ENCODE results near the gene TRIP13. TPM values are rescaled to one million over a fixed set of nuclear protein-coding genes. Genes with fewer than 3 reads are reported as not detected.
A peak's percentile ranks its signal among the peaks of the same experiment; 100 is the strongest.

The TRIP13 gene
- total and polyA plus RNA-seq, 2 of the 13 experiments (the other 11 are each of a cell fraction or from before 2014, with no cell fraction given) = 13.5 to 33.0 TPM

DNA sequence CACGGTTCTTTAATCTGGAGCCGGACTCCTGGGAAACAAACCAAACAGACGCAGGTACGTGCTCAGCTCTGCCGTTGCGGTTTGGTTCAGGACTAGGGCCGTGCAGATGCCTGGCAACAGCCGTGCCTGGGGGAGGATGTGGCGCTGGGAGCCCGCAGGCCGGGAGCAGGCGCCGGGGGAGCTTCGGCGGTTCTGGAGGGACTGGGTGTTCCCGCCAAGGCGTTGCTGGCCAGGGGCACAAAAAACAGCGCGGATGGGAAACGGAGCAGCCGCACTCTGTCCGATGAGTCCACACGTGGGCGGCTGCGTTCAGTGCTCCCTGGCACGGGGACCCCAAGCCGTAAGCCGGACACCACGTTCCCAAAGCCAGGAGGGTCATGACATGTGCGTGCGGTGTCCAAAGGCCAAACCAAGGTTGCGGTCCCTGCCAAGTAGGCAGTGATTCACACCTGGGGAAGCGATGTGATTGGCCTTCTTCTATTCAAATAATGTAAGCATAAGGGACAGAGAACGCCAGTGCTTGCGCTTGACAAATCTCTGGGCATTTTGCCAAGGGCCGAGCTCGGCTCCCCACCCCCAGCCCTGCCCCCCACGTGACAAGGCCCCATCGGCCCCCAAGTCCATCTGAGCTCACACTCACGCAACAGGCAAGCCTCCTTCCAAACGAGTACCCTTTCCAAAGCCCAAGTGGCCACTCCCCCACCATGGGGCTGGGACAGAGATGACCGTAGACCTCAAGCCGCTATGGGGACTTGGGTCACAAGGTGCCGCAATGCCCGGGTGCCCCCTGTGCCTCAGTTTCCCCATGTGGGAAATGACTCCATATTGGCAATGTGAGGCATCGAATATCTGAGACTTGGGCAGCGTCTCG lies 66.3 kb downstream of the TRIP13 start:
- ChIA-PET POLR2A (no interaction called here), CTCF (ENCODE audit: low intra/inter-chr PET ratio, low total read pairs) (no interaction called here)
- Histone ChIP-seq H3K4me1 (ENCODE audit: insufficient read depth, low read length) (peaks cover 34% of the 10 kb centered on the region), H3K4me3 (replicated peaks in 1 of 3; ENCODE audit: insufficient read depth in 1 of 3, low read depth in 2 of 3, low read length in 3 of 3) (peak overlapping the region in 1 of 3 experiments; percentile 33; a peak in 1 of 6 replicates), H3K27me3 (ENCODE audit: control insufficient read depth in 1 of 2, insufficient read depth in 2 of 2, low read length in 2 of 2) (peaks cover 5 to 64% of the 10 kb centered on the region in 2 experiments; a peak in 4 of 5 replicates), H3K36me3 (replicated peaks in 1 of 2; ENCODE audit: control insufficient read depth in 1 of 2, insufficient read depth in 2 of 2, low read length in 2 of 2) (no peaks in the 10 kb centered on the region), H4K20me1 (ENCODE audit: insufficient read depth, low read length) (no peaks in the 10 kb centered on the region), H3K4me2 (ENCODE audit: low read depth, low read length) (peak overlapping the region; percentile 45), H3K79me2 (ENCODE audit: insufficient read depth, low read length) (no peaks in the 10 kb centered on the region), H3K27ac (ENCODE audit: extremely low read length, insufficient read depth, low read length) (no peak overlapping the region), H3K9ac (ENCODE audit: insufficient read depth, low read depth, low read length) (no peak overlapping the region), H3K9me3 (ENCODE audit: low read length) (no peaks in the 10 kb centered on the region), H2AFZ (ENCODE audit: low read length) (no peak overlapping the region)
- WGBS (ENCODE audit: low lambda C conversion rate) = 39% methylated on average over 27 of the region's 48 CpGs
- in situ Hi-C loops (cut with HindIII; ENCODE audit: extremely low pct_ligation_motif_present, low pct_unique_long_range_greater_than_20kb) = no loop called here
- intact Hi-C loops (cut with micrococcal nuclease; ENCODE audit: unreplicated experiment) = no loop called here
- ATAC-seq (peak; percentile 29), DNase-seq (ENCODE audit: low spot score) (peak; percentile 75), FAIRE-seq (no peak)
- no TSS peak for BruUV-seq (replicated peaks)
- TF ChIP-seq AHR (CRISPR knock-in tag; IDR thresholded peaks at IDR 0.05) (0 out of 2 replicates have a peak, but pooled peaks have one; percentile 0), NR2F6 (IDR thresholded peaks at IDR 0.05) (peak; percentile 55), NR2F6 (CRISPR knock-in tag; IDR thresholded peaks at IDR 0.05) (peak; percentile 56; the same call in 1 of the 2 replicates), LCORL (IDR thresholded peaks at IDR 0.05) (no peak), LCORL (CRISPR knock-in tag; IDR thresholded peaks at IDR 0.05) (peak; percentile 60), TBX2 (CRISPR knock-in tag; IDR thresholded peaks at IDR 0.05; ENCODE audit: borderline replicate concordance) (peak; percentile 60; the same call in 1 of the 2 replicates), MYC (CRISPR knock-in tag; IDR thresholded peaks at IDR 0.05; ENCODE audit: borderline replicate concordance) (peak; percentile 61; the same call in 1 of the 2 replicates), PLRG1 (conservative IDR thresholded peaks at IDR 0.05) (no peak), ZNF253 (CRISPR knock-in tag; IDR thresholded peaks at IDR 0.05; ENCODE audit: borderline replicate concordance) (0 out of 2 replicates have a peak, but pooled peaks have one; percentile 45), ZNF598 (CRISPR knock-in tag; IDR thresholded peaks at IDR 0.05; ENCODE audit: borderline replicate concordance) (no peak), ZNF543 (CRISPR knock-in tag; IDR thresholded peaks at IDR 0.05) (no peak), ZNF781 (CRISPR knock-in tag; IDR thresholded peaks at IDR 0.05; ENCODE audit: borderline replicate concordance, not compliant biosample characterization) (no peak), NR2F1 (CRISPR knock-in tag; IDR thresholded peaks at IDR 0.05) (peak; percentile 37 to 73; a peak in 3 of 4 replicates), RXRA (CRISPR knock-in tag; IDR thresholded peaks at IDR 0.05) (peak; percentile 48), BHLHE40 (IDR thresholded peaks at IDR 0.05; ENCODE audit: low read length) (peak; percentile 80), SP4 (CRISPR knock-in tag; IDR thresholded peaks at IDR 0.05) (no peak)
- TF ChIP-seq, protein P1, sequence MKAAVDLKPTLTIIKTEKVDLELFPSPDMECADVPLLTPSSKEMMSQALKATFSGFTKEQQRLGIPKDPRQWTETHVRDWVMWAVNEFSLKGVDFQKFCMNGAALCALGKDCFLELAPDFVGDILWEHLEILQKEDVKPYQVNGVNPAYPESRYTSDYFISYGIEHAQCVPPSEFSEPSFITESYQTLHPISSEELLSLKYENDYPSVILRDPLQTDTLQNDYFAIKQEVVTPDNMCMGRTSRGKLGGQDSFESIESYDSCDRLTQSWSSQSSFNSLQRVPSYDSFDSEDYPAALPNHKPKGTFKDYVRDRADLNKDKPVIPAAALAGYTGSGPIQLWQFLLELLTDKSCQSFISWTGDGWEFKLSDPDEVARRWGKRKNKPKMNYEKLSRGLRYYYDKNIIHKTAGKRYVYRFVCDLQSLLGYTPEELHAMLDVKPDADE (CRISPR knock-in tag; IDR thresholded peaks at IDR 0.05) = no peak
- TF ChIP-seq, protein P2, sequence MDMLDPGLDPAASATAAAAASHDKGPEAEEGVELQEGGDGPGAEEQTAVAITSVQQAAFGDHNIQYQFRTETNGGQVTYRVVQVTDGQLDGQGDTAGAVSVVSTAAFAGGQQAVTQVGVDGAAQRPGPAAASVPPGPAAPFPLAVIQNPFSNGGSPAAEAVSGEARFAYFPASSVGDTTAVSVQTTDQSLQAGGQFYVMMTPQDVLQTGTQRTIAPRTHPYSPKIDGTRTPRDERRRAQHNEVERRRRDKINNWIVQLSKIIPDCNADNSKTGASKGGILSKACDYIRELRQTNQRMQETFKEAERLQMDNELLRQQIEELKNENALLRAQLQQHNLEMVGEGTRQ (IDR thresholded peaks at IDR 0.05; ENCODE audit: low read depth, low read length) = peak; percentile 32; the same call in 1 of the 2 replicates
- TF ChIP-seq, protein P2 (CRISPR knock-in tag; IDR thresholded peaks at IDR 0.05; ENCODE audit: borderline replicate concordance) = peak; percentile 64; the same call in 1 of the 2 replicates
- TF ChIP-seq, protein P3, sequence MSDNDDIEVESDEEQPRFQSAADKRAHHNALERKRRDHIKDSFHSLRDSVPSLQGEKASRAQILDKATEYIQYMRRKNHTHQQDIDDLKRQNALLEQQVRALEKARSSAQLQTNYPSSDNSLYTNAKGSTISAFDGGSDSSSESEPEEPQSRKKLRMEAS (IDR thresholded peaks at IDR 0.05) = peak; percentile 30; the same call in 1 of the 2 replicates
- TF ChIP-seq, protein P4, sequence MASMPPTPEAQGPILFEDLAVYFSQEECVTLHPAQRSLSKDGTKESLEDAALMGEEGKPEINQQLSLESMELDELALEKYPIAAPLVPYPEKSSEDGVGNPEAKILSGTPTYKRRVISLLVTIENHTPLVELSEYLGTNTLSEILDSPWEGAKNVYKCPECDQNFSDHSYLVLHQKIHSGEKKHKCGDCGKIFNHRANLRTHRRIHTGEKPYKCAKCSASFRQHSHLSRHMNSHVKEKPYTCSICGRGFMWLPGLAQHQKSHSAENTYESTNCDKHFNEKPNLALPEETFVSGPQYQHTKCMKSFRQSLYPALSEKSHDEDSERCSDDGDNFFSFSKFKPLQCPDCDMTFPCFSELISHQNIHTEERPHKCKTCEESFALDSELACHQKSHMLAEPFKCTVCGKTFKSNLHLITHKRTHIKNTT (CRISPR knock-in tag; IDR thresholded peaks at IDR 0.05) = no peak

Data from HepG2 (cell line).